ENCODE measurements around the gene MAST4. TPM values are rescaled to one million over a fixed set of nuclear protein-coding genes. Genes with fewer than 3 reads are reported as not detected.

Gene MAST4
- total RNA-seq, 1 donor from 2014 or later: 112 TPM

- no peaks in the 10 kb centered on the region for H3K36me3 Mint-ChIP-seq (ENCODE audit: low read depth, unreplicated experiment)
- no peaks in the 10 kb centered on the region for H3K27me3 Mint-ChIP-seq (ENCODE audit: unreplicated experiment)
- TF ChIP-seq CTCF (IDR thresholded peaks at IDR 0.05; ENCODE audit: unreplicated experiment): no peak
- H3K27ac Mint-ChIP-seq (ENCODE audit: unreplicated experiment): no peak overlapping the region
- H3K9me3 Mint-ChIP-seq (ENCODE audit: unreplicated experiment): no peaks in the 10 kb centered on the region
- H3K4me3 Mint-ChIP-seq (ENCODE audit: unreplicated experiment): no peak overlapping the region
- H3K4me1 Mint-ChIP-seq (ENCODE audit: unreplicated experiment): no peaks in the 10 kb centered on the region
- no peak for DNase-seq (ENCODE audit: low spot score)
Measured at GRCh38 chr5:67194166-67194565, 598.0 kb downstream of the MAST4 start.

- no peak for TF ChIP-seq CTCF (IDR thresholded peaks at IDR 0.05; ENCODE audit: unreplicated experiment)
- Mint-ChIP-seq H3K27ac (ENCODE audit: unreplicated experiment) (no peak overlapping the region), H3K27me3 (ENCODE audit: unreplicated experiment) (no peaks in the 10 kb centered on the region), H3K4me3 (ENCODE audit: unreplicated experiment) (no peak overlapping the region), H3K4me1 (ENCODE audit: unreplicated experiment) (no peaks in the 10 kb centered on the region), H3K36me3 (ENCODE audit: low read depth, unreplicated experiment) (no peaks in the 10 kb centered on the region), H3K9me3 (ENCODE audit: unreplicated experiment) (no peaks in the 10 kb centered on the region)
- no peak for DNase-seq (ENCODE audit: low spot score)
Measured at GRCh38 chr5:67195406-67196275, 599.4 kb downstream of the MAST4 start.

- H3K27ac Mint-ChIP-seq (ENCODE audit: unreplicated experiment): no peak within 1 kb of the TSS
- no peaks in the 10 kb centered on the region for H3K9me3 Mint-ChIP-seq (ENCODE audit: unreplicated experiment)
- no peaks in the 10 kb centered on the region for H3K36me3 Mint-ChIP-seq (ENCODE audit: low read depth, unreplicated experiment)
- no peak within 1 kb of the TSS for H3K4me3 Mint-ChIP-seq (ENCODE audit: unreplicated experiment)
- DNase-seq (ENCODE audit: low spot score): no peak
- TF ChIP-seq CTCF (IDR thresholded peaks at IDR 0.05; ENCODE audit: unreplicated experiment): no peak
- H3K27me3 Mint-ChIP-seq (ENCODE audit: unreplicated experiment): peaks cover 1% of the 10 kb centered on the region
- no peaks in the 10 kb centered on the region for H3K4me1 Mint-ChIP-seq (ENCODE audit: unreplicated experiment)
Measured at GRCh38 chr5:67196537-67197059, 600.4 kb downstream of the MAST4 start, which contains the start of gene CD180. Gene CD180 (minus strand): TSS chr5:67196799. CDS start chr5:67196641, 158 bp downstream.

GRCh38 chr5:67197536-67197935, 601.3 kb downstream of the MAST4 start:
- Mint-ChIP-seq H3K4me1 (ENCODE audit: unreplicated experiment) (no peaks in the 10 kb centered on the region), H3K4me3 (ENCODE audit: unreplicated experiment) (no peak overlapping the region), H3K36me3 (ENCODE audit: low read depth, unreplicated experiment) (no peaks in the 10 kb centered on the region), H3K9me3 (ENCODE audit: unreplicated experiment) (no peaks in the 10 kb centered on the region), H3K27me3 (ENCODE audit: unreplicated experiment) (peaks cover 1% of the 10 kb centered on the region), H3K27ac (ENCODE audit: unreplicated experiment) (no peak overlapping the region)
- no peak for TF ChIP-seq CTCF (IDR thresholded peaks at IDR 0.05; ENCODE audit: unreplicated experiment)
- no peak for DNase-seq (ENCODE audit: low spot score)

GRCh38 chr5:67198917-67199316, 602.7 kb downstream of the MAST4 start:
- no peak overlapping the region for H3K27ac Mint-ChIP-seq (ENCODE audit: unreplicated experiment)
- no peak for TF ChIP-seq CTCF (IDR thresholded peaks at IDR 0.05; ENCODE audit: unreplicated experiment)
- H3K36me3 Mint-ChIP-seq (ENCODE audit: low read depth, unreplicated experiment): no peaks in the 10 kb centered on the region
- H3K27me3 Mint-ChIP-seq (ENCODE audit: unreplicated experiment): peaks cover 1% of the 10 kb centered on the region
- DNase-seq (ENCODE audit: low spot score): no peak
- no peak overlapping the region for H3K4me3 Mint-ChIP-seq (ENCODE audit: unreplicated experiment)
- H3K4me1 Mint-ChIP-seq (ENCODE audit: unreplicated experiment): no peaks in the 10 kb centered on the region
- no peaks in the 10 kb centered on the region for H3K9me3 Mint-ChIP-seq (ENCODE audit: unreplicated experiment)

Data from endothelial cell (in vitro differentiated cells).